NOMO-1 (cell line): ENCODE measurements around the gene PLPP1.
A peak's percentile ranks its signal among the peaks of the same experiment; 100 is the strongest.

Experiments
- DNase-seq, 2 experiments: peaks; one replicate each; lab custom pipeline; 2025; ENCODE audit not compliant: unreplicated experiment in 2 of 2; lab: John Stamatoyannopoulos, UW

PLPP1 gene

DNA sequence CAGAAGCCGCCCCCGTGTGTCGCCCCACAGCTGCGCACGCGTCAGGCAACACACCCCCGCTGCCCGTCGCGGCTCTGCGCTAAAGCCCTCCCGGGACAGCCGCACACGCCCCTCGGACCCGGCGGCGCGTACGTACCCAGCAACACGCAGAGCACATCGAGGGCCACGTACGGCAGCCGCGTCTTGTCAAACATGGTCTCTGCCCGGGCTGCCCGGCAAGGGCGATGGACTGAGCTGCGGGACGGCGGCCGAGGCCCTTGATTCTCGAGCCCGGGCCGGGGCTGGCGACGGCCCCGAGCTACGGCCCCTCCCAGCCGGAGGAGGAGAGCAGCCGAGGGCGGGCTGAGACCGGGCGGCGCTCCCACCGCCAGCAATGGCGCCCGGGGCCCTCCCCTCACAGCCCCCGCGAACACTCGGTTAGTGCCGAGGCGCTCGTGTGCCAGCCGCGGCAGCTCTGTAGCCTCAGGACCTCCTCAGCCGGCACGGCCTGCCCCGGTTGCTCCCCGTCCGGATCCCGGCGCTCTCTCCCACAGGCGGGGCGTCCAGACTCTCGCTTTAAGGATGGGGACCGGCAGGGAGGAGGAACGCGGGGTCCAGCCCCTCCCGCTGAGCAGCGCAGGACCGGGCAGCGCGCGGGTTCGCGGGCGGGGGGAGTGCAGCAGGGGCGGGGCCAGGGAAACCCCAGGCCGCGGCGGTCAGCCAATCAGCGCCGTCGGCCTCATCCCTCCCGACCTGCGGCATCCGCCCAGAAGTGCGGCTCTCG, at the start of gene PLPP1:
Gene PLPP1, minus strand, starts transcription at position 529 of the 763 bp plus-strand sequence. Its CDS starts 335 bp downstream, at position 194.
- peak; percentile 61 to 65 for DNase-seq

DNA sequence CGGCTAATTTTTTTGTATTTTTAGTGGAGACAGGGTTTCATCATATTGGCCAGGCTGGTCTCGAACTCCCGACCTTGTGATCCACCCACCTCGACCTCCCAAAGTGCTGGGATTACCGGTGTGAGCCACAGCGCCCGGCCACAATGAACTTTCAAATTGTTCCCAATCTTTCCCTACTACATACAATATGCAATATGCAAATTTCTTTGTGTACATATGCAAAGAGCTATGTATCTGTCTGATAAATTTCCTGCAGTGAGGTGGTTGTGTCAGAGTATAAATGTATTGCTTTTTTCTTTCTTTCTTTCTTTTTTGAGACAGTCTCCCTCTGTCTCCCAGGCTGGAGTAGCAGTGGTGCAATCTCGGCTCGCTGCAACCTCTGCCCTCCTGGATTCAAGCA, 48.8 kb upstream of the PLPP1 start:
- no peak for DNase-seq

DNA sequence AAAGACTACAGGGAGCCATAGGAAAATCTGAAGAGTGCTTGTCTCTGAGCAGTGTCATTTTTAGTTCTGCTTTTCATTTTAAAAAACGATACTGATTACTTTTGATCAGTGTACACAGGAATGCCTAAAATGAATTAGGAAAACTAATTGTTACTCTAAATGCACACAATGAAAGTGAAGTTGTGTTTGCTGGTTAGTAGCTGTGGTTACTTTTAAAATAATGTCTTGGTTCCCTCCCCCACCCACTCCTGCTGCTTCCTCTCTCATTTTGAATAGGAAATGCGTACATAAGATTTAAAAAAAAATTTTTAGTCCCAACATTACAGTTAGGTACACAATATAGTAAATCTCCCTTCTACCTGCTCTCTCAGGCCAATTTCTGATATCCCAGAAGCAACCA, 47.5 kb upstream of the PLPP1 start:
- DNase-seq: no peak

- no peak for DNase-seq
Measured at GRCh38 chr5:55580042-55580441, 45.3 kb upstream of the PLPP1 start.

- DNase-seq: no peak
Measured at GRCh38 chr5:55578771-55579170, 44.0 kb upstream of the PLPP1 start.

GRCh38 chr5:55577353-55578060, 42.7 kb upstream of the PLPP1 start:
- DNase-seq: no peak

GRCh38 chr5:55576661-55577060, 41.9 kb upstream of the PLPP1 start:
- DNase-seq: no peak

DNA sequence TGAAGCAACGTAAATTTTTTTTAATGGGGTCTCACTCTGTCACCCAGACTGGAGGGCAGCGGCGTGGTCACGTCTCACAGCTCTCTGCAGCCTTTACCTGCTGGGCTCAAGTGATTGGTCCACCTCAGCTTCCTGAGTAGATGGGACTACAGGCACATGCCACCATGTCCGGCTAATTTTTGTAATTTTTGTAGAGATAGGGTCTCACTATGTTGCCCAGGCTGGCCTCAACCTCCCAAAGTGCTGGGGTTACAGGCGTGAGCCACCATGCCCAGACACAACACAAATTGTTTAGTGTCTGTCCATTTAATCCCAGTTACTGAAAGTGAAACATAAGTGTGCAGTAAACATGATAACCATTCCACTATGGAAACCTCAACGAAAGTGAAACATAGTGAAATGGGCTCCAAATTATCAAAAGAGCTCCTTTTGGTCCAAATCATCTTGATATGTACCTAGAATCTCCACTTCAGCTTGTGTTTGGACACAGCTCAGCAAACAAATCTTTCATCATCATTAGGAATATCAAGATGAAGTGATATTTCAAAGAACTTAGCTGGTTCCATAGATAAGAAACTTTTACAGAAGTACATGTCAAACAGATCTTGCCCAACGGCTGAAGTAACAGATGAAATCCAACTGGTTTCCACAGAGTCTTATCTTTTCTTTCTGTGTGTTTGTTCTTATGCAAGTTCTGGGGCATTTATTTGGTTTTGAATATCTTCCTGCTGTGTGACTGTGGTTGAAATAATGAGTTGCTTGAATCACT, 41.2 kb upstream of the PLPP1 start:
- peak; percentile 20 to 48 for DNase-seq

- no peak for DNase-seq
Measured at GRCh38 chr5:55572600-55572999, 37.8 kb upstream of the PLPP1 start.

GRCh38 chr5:55572020-55572419, 37.3 kb upstream of the PLPP1 start:
- no peak for DNase-seq

GRCh38 chr5:55570570-55570969, 35.8 kb upstream of the PLPP1 start:
- DNase-seq: no peak

- no peak for DNase-seq
Measured at GRCh38 chr5:55570026-55570425, 35.3 kb upstream of the PLPP1 start.

DNA sequence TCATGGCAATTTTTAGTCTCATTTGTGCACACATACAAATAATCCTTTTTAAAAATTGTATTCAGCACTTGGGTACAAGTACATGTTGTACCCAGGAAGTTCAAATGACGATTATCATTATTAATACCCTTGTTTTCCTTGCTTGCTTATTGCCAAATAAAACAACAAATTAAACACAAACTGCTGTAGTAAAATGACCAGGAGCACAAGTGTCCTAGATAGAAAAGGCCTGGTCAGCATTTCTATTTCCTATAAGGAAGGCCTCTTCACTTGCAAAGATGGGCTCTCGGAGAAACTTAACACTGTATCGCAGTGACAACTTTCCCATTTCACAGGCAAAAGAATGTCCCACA, 34.7 kb upstream of the PLPP1 start:
- no peak for DNase-seq

DNA sequence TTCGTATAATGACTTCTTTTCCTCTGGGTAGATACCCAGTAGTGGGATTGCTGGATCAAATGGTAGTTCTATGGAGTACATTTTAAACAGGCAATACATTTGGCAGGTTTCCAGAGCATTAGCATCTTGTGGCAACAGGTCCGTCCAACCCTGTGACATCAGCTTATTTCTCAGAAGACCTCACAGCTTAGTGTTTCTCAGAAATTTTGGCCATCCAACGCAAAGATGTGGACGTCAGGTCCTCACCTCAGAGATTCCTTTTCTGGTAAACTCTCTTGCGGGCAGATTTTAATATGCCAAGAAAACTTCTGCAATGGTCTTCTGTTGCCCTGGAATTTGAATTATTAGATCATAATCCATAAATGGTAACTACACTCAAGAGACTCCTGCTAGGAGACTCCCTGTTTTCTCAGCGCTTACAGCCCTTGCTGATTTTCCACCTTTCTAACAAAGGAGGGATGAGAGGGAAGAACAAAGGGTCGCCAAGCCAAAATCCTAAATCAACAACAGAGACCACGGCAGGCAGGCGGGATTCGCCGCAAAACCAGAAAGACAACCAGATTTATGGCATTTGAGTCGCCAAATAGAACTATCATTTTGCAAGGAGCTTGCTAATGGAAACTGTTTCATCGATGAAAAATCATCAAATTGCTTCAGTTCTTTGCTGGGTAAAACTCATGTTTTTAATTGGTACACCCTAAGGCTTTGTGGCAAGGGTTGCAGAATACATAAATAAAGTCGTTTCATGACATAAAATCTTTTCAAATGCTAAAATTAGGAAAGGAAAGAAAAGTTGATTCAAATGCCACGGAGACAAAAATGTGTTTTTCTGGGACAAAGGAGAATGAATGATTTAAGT, 34.1 kb upstream of the PLPP1 start:
- no peak for DNase-seq

GRCh38 chr5:55564721-55565120, 30.0 kb upstream of the PLPP1 start:
- DNase-seq: no peak

DNA sequence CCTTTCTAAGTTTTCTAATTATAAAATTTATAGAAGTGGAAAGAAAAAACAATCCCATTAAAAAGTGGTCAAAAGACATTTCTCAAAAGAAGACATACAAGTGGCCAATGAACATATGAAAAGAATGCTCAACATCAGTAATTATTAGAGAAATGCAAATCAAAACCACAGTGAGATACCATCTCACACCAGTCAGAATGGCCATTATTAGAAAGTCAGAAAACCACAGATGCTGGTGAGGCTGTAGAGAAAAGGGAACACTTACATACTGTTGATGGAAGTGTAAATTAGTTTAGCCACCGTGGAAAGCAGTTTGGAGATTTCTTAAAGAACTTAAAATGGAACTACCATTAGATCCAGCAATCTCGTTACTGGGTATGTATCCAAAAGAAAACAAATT, 23.7 kb upstream of the PLPP1 start:
- no peak for DNase-seq

DNA sequence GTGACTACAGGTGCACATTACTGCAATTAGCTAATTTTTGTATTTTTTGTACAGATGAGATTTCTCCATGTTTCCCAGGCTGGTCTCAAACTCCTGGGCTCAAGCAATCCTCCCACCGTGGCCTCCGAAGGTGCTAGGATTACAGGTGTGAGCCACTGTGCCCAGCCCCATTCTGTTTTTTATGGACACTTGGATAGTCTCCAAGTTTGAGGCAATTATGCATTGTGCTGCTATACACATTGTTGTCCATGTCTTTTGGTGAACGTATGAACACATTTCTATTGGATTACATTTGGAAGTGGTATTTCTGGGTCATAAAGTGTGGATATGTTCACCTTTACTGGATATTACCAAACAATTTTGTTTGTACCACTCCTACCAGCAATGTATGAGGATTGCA, 22.4 kb upstream of the PLPP1 start:
- DNase-seq: no peak

DNA sequence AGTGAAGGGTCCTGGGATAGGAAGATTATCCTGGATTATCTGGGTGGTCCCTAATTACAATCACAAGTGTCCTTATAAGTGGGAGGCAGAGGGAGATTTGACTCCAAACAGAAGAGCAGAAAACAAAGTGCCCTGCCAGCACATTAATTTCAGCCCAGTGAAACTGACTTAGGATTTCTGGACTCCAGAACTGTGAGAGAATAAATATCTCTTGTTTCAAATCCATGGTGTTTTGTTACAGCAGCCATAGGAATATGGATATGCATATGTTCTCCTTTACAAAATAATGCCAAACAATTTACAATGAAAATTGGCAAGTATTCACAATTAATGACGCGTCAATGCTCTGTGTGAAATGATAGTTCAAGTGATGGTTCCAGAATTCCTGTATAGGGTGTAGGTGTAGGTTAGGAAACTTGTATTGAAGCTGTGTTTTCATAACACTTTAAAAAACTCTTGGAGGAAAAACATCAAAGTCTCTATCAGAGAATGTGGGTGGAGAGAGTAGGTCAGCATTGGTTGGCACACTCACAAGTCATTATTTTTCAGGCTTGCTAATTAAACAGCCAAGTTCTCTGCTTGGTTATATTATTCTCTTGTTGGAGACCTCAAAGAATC, 19.9 kb upstream of the PLPP1 start:
- DNase-seq: no peak

- no peak for DNase-seq
Measured at GRCh38 chr5:55551904-55552303, 17.1 kb upstream of the PLPP1 start.

DNA sequence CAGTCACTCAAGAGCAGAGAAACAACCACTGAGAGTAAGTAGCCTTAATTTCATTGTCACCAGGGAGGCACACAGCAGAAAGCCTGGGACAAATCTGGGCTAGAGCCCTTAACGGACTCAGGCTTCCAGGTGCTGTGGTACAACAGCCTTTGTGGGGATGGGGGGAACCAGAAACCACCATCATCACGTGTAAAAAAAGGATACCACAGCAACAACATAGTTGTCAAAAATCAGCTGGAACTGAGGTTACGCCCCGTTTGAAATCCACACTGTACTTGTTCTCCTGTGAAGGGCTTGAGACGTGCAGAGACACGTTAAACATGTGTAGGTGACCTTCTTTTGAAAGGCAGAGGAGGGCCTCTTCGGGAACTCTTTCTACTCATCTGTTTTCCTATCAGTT, 16.6 kb upstream of the PLPP1 start:
- DNase-seq: no peak
